22Rv1 (cell line): ENCODE measurements around the gene CGREF1.
"Not testable (repeated sequence)": the region's sequence is repeated elsewhere in the genome, so short reads cannot be mapped to it uniquely, and the experiment has no call there.

Experiments used
- ZFX ChIP-seq: fragments of 450-650 bp; IDR thresholded peaks from 2 replicates; pipeline ENCODE4 v1.6.1; 2017; ENCODE audit warnings: antibody characterized with exemption, borderline replicate concordance
- TF ChIP-seq, protein P1 (sequence below): fragments of 450-650 bp; IDR thresholded peaks from 2 replicates; pipeline ENCODE4 v1.5.1; 2017; ENCODE audit warnings: mild to moderate bottlenecking

DNA sequence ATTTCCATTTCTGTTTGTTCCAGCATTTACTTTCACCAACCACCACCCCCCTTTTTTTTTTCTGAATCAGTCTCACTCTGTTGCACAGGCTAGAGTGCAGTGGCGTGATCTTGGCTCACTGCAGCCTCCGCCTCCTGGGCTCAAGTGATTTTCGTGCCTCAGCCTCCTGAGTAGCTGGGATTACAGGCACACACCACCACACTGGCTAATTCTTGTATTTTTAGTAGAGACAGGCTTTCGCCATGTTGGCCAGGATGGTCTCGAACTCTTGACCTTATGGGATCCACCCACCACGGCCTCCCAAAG lies 43.4 kb downstream of the CGREF1 start:
- TF ChIP-seq, protein P1, sequence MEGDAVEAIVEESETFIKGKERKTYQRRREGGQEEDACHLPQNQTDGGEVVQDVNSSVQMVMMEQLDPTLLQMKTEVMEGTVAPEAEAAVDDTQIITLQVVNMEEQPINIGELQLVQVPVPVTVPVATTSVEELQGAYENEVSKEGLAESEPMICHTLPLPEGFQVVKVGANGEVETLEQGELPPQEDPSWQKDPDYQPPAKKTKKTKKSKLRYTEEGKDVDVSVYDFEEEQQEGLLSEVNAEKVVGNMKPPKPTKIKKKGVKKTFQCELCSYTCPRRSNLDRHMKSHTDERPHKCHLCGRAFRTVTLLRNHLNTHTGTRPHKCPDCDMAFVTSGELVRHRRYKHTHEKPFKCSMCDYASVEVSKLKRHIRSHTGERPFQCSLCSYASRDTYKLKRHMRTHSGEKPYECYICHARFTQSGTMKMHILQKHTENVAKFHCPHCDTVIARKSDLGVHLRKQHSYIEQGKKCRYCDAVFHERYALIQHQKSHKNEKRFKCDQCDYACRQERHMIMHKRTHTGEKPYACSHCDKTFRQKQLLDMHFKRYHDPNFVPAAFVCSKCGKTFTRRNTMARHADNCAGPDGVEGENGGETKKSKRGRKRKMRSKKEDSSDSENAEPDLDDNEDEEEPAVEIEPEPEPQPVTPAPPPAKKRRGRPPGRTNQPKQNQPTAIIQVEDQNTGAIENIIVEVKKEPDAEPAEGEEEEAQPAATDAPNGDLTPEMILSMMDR, result not testable (repeated sequence)
- not testable (repeated sequence) for TF ChIP-seq ZFX
